ENCODE results near the gene FAM114A1.

- TF ChIP-seq PHF8 (IDR thresholded peaks at IDR 0.05; ENCODE audit: borderline replicate concordance, low read depth) (no peak), CEBPB (IDR thresholded peaks at IDR 0.05) (no peak), CTCF (IDR thresholded peaks at IDR 0.05) (no peak), JUN (IDR thresholded peaks at IDR 0.05) (no peak), NPAS2 (CRISPR knock-in tag; IDR thresholded peaks at IDR 0.05; ENCODE audit: borderline replicate concordance) (no peak), CHD2 (IDR thresholded peaks at IDR 0.05; ENCODE audit: low read length, partially characterized antibody) (no peak), ZFP36 (IDR thresholded peaks at IDR 0.05; ENCODE audit: borderline replicate concordance, partially characterized antibody) (no peak)
These were observed 30.3 kb upstream of the FAM114A1 start for GRCh38 chr4:38837334-38837733.
